Sigmoid colon (tissue), 4 donors: Measurements from ENCODE around the gene INKA1.

Experiments
- EP300 ChIP-seq, 4 donors: sonication (generic); formaldehyde crosslinking; IDR thresholded peaks; one replicate each; pipeline ENCODE4 v1.6.1; 2017; ENCODE audit warnings: antibody characterized with exemption in 4 of 4
- POLR2AphosphoS5 ChIP-seq, 4 donors: sonication (generic); formaldehyde crosslinking; IDR thresholded peaks; one replicate each; pipeline ENCODE4 v1.6.1; 2017; ENCODE audit warnings: antibody characterized with exemption in 4 of 4

DNA sequence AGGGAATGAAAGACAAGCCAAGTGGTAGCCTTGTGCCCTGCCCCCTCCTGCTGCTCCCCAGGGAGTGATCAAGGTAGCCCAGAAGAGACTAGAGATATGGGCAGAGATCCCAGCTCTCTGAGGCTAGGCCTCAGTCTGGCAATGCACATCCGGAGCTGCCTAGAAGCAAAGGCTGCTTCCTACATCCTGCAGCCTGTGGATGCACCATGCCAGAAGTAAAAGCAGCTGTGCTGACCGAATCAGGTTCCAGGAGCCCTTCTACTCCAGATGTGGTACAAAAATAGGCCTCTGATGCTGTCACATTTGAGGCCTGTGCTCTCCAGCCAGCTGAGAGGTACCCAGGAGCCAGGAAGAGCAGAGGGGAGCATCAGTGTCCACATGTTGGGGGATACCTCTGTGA lies 37.3 kb downstream of the INKA1 start:
- no peak for TF ChIP-seq POLR2AphosphoS5 (IDR thresholded peaks at IDR 0.05)
- TF ChIP-seq EP300 (IDR thresholded peaks at IDR 0.05) = no peak
